Pulmonary artery endothelial cell (primary cell): ENCODE data around the gene CORO2A. TPM values are rescaled to one million over a fixed set of nuclear protein-coding genes. Genes with fewer than 3 reads are reported as not detected.
"Not testable (repeated sequence)": the region's sequence is repeated elsewhere in the genome, so short reads cannot be mapped to it uniquely, and the experiment has no call there.

ENCODE experiments used
- DNase-seq: peaks from one replicate; pipeline ENCODE4 v3.0.0-alpha.2; 2011; ENCODE audit warnings: low read depth, low spot score
- total RNA-seq: library from RNA; depleted of rRNA; stranded (reverse); fragments of >200 nt; gene quantifications from 2 replicates; pipeline ENCODE4 v1.2.3, GENCODE V29; 2014

Gene CORO2A
- total RNA-seq, 1 donor from 2014 or later = 0.26 TPM

DNA sequence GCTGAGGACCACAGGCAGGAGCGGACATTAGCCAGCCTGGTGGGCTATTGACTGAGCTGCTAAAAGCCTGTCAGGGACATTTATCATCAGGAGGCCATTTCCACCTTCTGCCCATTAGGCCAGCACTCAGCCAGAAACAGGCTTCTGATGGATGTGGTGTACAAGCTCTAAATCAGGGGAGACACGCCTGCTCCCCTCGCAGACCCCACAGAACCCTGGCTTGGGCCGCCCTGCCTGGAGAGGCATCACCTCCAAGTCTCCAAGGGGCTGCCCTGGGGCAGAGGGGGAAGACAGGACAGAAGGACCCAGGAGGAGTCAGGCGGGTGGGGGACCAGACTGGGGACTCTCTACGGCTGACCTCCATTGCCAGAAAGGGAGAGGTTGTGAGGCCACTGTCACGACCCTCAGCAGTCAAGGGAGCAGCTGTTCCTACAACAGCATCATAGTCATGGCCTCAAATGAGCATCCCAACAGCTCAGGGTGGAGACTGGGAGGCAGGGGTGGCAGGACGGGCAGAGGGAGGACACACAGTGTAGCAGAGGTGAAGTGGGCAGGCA lies 49.4 kb downstream of the CORO2A start:
- no peak for DNase-seq

DNA sequence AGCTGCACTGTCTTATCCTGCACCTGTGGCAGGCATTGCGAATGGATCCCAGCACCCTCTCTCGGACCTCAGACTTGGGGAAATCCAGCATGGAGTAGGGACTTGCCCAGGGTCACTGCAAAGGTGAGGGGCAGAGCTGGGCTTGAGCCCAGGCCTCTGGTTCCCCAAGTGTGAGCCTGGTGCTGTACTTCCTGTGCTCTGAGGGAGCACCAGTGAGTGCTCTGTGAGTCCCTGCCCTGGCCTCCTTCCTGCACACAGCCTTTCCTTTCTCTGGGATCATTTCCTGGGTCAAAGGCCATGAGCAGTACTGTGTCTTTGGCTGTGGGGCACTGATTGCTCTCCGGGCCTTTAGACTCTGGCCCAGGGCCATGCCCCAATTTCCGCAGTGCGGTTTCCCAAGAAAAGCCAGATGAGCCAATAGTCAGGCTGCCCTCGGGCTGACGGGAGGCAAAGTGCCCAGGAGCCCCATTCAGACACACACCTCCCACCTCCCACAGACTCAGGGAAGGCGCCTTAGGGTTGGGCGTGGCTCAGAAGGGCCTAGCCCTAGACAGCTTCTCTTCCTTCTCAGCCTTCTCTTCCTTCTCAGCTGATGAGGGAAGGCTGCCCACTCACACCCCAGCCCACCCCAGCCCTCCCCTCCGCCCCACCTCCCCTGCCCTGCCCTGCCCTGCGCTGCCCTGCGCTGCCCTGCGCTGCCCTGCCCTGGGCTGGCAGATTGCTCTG lies 50.1 kb downstream of the CORO2A start:
- DNase-seq = no peak

- no peak for DNase-seq
Observed at GRCh38 chr9:98140503-98140902, 51.9 kb downstream of the CORO2A start.

DNA sequence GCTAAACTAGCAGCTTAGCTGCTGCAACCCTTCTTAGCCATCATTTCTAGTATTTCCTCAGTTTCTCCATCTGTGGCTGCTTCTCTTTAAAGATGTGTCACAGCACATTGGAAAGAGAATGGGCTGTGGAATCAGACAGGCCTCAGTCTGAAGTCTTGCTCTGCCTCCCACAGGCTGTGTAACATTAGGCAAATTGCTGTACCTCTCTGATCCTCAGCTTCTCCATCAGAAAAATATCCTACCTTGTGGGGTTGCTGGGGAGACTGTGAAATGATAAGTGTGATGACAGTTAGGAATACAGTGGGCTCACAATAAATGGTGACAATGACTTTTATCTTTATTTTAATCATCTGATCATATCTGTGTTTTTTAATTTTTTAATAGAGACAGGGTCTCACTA lies 55.9 kb downstream of the CORO2A start:
- no peak for DNase-seq

DNA sequence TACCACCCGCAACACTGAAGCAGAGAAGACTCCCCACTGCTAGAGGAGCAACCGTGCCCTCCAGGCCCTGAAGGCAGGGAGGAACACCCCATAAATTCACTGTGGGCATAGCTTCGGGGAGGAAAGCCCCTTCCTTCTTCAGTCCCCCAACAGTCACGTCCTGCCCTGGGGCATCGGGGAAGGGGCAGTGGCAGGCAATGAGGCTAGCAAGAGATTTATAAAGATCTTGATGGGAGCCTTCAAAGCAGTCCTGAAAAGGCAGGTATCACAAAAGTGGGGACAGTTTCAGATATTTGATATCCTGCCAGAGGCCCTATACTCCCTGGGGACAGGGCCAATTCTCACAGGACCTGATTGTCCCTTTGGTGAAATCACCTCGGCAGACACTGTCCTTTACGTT lies 56.5 kb downstream of the CORO2A start:
- no peak for DNase-seq

DNA sequence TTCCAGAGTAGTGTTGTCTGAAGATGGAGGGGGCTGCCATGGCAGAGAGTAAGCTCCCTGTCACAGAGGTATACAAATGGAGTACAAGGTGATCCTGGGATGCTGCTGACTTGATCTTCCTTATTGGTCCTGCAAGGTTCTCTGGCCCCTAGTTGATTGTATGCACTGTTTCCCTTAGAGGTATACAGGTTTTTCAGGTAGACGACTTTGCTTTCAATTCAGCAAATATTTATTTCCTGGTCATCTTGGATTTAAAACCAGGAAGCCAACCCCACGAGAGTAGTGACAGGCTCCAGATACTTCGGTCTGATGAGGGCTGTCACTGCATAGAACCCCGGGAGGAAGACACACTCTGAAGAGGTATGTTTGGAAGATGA lies 56.9 kb downstream of the CORO2A start:
- no peak for DNase-seq

DNA sequence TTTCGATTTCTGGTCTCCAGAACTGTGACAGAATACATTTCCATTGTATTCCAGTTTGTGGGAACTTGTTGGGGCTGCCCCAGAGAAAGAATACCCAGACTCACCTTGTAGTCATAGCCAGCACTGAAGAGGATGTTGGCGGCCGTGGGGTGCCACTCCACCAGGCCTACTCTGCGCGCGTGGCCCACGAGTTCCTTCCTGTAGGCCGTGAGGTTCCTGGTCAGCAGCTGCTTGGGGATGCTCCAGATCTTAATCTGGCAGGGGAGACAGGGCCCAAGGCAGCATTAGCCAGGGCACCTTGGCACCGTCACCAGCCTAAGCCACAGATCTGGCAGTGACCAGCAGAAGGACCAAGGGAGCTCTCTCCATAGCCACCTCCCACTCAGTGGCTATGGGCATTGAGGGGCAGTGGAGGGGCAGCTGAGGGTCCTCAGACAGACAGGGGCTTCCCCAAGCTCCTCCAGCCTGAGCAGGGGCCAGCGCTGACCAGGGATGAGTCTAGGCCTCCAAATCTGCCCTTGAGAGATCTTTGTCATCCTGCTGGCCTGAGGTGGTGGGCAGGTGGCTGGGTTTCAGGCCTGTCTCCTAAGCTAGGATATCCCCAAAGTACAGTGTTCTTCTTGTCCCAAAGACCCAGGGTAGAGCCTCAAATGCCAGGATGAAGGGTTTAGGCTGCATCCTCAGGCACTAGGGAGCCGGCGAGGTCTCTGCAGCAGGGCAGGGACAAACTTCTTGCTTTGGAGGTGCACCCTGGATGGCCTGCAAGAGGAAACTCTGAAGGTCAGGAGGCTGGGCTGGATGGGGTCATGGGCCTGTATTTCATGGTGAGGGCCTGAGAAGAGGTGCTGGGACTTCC lies 57.5 kb downstream of the CORO2A start:
- no peak for DNase-seq

DNA sequence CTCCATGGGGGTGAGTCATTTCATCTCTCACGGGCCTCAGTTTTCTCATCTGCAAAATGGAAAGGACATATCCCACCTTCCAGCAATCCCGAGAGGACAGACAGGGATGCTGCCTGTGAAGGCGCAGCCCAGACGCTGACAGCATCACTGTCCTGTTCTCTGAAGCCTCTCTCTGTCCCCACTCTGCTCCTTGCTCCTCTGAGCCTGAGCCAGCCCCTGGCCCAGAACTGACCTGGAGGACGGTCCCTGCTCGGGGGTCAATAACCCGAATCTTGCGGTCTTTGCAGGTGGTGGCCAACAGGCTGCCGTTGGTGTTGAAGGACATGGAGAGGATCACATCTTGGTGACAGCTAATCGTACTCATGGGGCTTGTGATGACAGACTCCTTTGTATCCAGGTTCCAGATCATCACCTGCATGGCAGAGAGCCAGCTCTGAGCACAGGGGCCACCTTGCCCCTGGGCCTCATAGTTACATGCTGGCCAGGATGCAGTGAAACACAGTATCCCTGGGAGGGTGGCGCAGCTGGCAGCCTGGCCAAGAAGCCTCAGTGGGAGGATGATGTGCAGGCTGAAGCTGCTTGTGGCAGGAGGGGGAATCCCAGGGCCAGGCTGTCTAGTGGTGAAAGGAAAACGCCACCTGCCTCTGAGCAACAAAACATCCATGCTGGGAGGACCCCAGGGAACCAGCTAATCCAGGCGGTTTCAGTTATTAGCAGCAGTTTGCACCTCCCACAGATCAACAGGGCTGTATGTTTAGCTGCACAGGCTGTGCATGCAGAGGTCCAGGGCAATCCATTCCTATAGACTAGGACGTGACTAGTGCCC lies 59.4 kb downstream of the CORO2A start:
- DNase-seq = no peak

GRCh38 chr9:98132158-98132557 lies 60.3 kb downstream of the CORO2A start:
- no peak for DNase-seq

GRCh38 chr9:98130576-98131228 lies 61.7 kb downstream of the CORO2A start:
- no peak for DNase-seq

DNA sequence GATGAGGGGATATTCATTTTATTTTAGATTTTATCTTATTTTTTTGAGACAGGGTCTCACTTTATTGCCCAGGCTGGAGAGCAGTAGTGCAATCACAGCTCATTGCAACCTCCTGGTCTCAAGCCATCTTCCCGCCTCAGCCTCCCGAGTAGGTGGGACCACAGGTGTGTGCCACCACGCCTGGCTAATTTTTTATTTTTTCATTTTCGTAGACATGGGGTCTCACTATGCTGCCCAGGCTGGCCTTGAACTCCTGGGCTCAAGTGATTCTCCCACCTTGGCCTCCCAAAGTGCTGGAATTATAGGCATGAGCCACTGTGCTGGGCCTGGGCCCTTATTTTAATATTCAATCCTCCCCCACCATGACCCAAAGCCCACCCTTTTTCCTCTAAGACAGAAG lies 62.4 kb downstream of the CORO2A start:
- not testable (repeated sequence) for DNase-seq

DNA sequence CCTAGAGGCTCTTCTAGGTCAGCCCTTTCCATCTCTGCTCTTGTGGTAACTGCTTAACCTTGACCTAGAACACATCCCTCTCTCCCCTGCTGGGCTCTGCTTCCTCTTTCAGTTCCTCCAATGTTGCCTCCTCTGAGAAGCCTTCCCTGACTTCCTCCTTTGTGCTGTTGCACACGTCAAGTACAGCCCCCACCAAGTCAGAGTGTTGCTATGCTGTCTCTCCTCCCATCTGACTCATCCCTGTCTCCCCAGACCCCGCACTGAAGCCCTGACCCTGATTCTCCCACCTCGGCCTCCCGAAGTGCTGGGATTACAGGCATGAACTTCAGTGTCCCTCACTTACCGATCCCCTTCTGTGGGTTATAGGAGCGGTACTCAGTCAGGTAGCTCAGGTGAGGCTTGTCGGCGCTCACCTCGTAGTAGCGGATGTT lies 63.0 kb downstream of the CORO2A start:
- DNase-seq = no peak

GRCh38 chr9:98128316-98128715 lies 64.1 kb downstream of the CORO2A start:
- no peak for DNase-seq

DNA sequence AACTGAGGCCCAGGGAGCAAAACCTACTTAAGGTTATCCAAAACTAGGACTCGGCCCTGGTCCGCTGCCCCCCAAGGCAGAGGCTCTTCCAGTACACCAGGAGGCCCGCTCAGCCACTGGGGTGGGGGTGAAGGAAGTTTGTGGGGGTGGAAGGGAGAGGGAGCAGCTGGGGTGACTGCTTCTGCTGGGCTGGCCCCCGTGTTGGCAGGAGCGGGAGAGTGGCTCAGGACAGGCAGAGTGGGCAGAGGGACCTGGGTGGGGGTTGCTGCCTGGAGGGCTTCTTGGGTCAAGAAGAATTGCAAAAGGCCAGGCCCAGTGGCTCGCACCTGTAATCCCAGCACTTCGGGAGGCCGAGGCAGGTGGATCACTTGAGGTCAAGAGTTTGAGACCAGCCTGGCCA lies 65.2 kb downstream of the CORO2A start:
- no peak for DNase-seq

DNA sequence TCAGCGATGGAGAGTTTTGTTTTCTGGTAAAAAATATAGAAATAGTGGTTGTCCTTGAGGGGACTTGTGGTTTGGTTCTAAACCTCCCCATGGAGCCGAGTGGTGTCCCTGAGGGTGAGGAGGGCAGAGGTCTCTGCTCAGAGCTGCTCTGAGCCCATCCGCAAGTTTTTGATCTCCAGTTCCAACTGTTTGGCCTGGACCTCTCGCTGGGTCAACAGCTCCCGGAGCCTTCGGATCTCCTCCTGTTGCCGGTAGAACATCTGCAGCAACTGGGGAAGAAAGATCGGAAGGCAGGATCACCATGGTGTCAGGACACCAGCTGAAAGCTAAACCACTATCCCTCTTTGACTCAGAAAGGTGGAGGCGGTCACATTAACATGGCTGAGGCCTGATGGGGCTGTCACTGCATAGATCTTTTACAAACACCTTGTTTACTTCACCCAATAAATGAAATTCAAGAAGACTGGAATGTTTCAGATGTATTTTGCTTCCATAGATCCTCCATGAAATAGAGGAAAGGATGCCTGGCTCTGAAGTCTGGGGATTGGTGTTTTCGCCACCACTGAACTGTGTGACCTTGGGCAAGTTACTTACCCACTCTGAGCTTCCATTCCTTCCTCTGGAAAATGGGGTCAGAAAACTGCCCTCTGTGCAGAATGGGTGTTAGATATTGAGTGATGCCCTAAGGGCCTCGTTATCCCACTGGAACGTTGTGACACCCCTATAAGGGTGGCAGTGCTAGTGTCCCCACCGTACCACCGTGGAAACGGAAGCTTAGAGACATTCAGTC lies 67.6 kb downstream of the CORO2A start:
- no peak for DNase-seq

- not testable (repeated sequence) for DNase-seq
Observed at GRCh38 chr9:98124091-98124490, 68.3 kb downstream of the CORO2A start.

GRCh38 chr9:98121058-98121457 lies 71.4 kb downstream of the CORO2A start:
- DNase-seq = no peak

GRCh38 chr9:98120476-98120875 lies 72.0 kb downstream of the CORO2A start:
- DNase-seq = no peak

GRCh38 chr9:98118640-98119601 lies 73.5 kb downstream of the CORO2A start, which contains the start of gene TRIM14:
TSS of gene TRIM14 (minus strand) at chr9:98119222. CDS start at chr9:98119188, 34 bp downstream.
- DNase-seq = no peak
